ENCODE measurements around the gene DNAJB7.

Gene DNAJB7

GRCh38 chr22:40817737-40818136 lies 44.2 kb downstream of the DNAJB7 start:
- Histone ChIP-seq H3K36me3 (ENCODE audit: insufficient read depth, low read length) (peaks cover 7% of the 10 kb centered on the region; the same call in 1 of the 2 replicates), H3K9me2 (replicated peaks; ENCODE audit: low read depth, low read length) (no peaks in the 10 kb centered on the region), H3K27me3 (ENCODE audit: insufficient read depth, low read length, poor library complexity, severe bottlenecking) (no peaks in the 10 kb centered on the region), H2AFZ (ENCODE audit: low read length) (no peak overlapping the region), H4K20me1 (ENCODE audit: insufficient read depth, low read length, poor library complexity, severe bottlenecking) (peaks cover 5% of the 10 kb centered on the region), H3K79me2 (ENCODE audit: insufficient read depth, low read length) (peaks cover 45% of the 10 kb centered on the region), H3K4me2 (ENCODE audit: low read depth, low read length, poor library complexity, severe bottlenecking) (peak overlapping the region; percentile 72), H3K4me3 (ENCODE audit: low read length, poor library complexity, severe bottlenecking) (peak overlapping the region; percentile 100), H3K9ac (ENCODE audit: low read depth, low read length, poor library complexity, severe bottlenecking) (peak overlapping the region; percentile 89), H3K9me3 (ENCODE audit: insufficient read depth, low read depth, low read length) (no peaks in the 10 kb centered on the region), H3K4me1 (ENCODE audit: insufficient read depth, low read length, poor library complexity, severe bottlenecking) (peaks cover 37% of the 10 kb centered on the region), H3F3A (ENCODE audit: low read depth) (no peaks in the 10 kb centered on the region)
- no peak for TF ChIP-seq CTCF (conservative IDR thresholded peaks at IDR 0.05; ENCODE audit: low read length)
- no peak for TF ChIP-seq EZH2phosphoT487 (IDR thresholded peaks at IDR 0.05; ENCODE audit: borderline replicate concordance)

- TF ChIP-seq CTCF (conservative IDR thresholded peaks at IDR 0.05; ENCODE audit: low read length), result no peak
- TF ChIP-seq EZH2phosphoT487 (IDR thresholded peaks at IDR 0.05; ENCODE audit: borderline replicate concordance), result no peak
- no peaks in the 10 kb centered on the region for H3K9me3 ChIP-seq (ENCODE audit: insufficient read depth, low read depth, low read length)
- no peak overlapping the region for H3K4me3 ChIP-seq (ENCODE audit: low read length, poor library complexity, severe bottlenecking)
- H3K9ac ChIP-seq (ENCODE audit: low read depth, low read length, poor library complexity, severe bottlenecking), result peak overlapping the region; percentile 28
- H3K4me1 ChIP-seq (ENCODE audit: insufficient read depth, low read length, poor library complexity, severe bottlenecking), result peaks cover 43% of the 10 kb centered on the region
- H3K27me3 ChIP-seq (ENCODE audit: insufficient read depth, low read length, poor library complexity, severe bottlenecking), result no peaks in the 10 kb centered on the region
- no peaks in the 10 kb centered on the region for H3K36me3 ChIP-seq (ENCODE audit: insufficient read depth, low read length)
- no peak overlapping the region for H2AFZ ChIP-seq (ENCODE audit: low read length)
- H3K79me2 ChIP-seq (ENCODE audit: insufficient read depth, low read length), result peaks cover 57% of the 10 kb centered on the region
- H4K20me1 ChIP-seq (ENCODE audit: insufficient read depth, low read length, poor library complexity, severe bottlenecking), result peaks cover 5% of the 10 kb centered on the region
- H3K9me2 ChIP-seq (replicated peaks; ENCODE audit: low read depth, low read length), result no peaks in the 10 kb centered on the region
- H3F3A ChIP-seq (ENCODE audit: low read depth), result no peaks in the 10 kb centered on the region
- peak overlapping the region; percentile 53 for H3K4me2 ChIP-seq (ENCODE audit: low read depth, low read length, poor library complexity, severe bottlenecking)
Observed at GRCh38 chr22:40813912-40814315, 48.0 kb downstream of the DNAJB7 start.

All from Loucy (cell line).